GM21515 (cell line): ENCODE results near the gene KLK14.

Experiments used
- ATAC-seq: cut with Tn5 transposase; IDR thresholded peaks from one replicate; pipeline ENCODE4 v1.9.1; 2021; ENCODE audit not compliant: unreplicated experiment

Gene KLK14

DNA sequence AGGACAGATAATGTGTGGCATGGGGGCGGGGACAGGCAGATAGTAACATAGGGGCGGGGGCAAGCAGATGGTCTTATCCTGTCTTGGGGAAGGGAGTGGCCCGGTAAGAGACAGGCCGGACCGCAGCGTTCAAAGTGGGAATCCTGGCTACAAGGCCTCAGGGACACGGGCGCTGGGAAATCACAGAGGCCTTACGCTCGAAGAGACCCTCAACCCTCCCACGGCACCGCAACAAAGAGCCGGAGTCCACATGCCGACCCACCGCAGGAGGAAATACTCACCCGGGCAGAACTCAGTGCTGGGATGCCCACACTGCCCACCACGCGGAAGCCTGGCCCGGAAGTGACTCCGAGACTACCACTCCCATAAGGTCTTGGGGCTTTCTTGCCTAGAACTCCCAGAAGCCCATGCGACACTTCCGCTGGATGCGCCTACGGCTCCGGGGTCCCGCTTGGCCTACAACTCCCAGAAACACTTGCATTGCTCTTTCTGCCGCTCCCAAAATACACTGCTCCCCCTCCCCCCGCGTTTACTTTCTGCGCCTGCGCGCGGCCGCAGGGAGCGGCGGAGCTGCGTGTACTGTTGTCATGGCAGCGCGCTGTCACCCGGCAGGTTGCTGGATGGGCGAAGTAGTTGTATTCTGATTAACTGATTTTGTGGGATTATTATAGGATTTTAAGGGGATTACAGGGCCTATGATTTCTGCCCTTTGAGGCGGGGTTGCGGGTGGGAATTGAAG, 25.5 kb upstream of the KLK14 start, which contains the start of gene CTU1:
Gene CTU1, minus strand, starts transcription at position 344 of the 739 bp plus-strand sequence. CDS start 3,840 bp downstream, outside the sequence.
- peak; percentile 87 for ATAC-seq

DNA sequence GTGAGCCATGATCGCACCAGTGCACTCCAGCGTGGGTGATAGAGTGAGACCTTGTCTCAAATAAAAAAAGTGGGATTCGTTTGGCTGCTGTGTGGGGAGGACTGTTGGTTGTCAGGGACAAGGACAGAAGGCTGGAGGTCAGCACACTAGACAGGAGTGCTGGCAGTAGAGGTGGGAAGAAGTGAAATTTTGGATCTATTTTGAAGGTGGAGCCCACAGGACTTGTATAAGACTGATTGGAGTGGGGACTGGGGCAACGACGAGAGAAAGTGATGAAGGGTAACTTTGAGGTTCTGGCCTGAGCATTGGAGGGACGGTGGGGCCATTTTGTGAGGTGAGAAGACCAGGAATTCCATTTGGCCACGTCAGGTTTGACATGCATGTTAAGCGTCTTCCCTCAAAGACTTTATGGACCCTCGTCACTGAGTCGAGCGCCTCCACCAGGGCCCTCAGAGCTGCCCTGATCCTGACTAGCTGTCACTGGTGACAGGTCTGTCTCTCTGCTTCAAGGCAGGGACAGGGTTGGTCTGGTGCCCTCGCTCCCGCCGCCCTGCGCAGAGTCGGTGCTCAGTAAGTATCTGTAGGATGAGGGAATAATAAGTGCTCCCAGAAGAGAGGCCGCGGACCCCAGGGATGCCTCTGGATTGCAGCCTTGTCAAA, 24.8 kb upstream of the KLK14 start:
- ATAC-seq, result no peak

DNA sequence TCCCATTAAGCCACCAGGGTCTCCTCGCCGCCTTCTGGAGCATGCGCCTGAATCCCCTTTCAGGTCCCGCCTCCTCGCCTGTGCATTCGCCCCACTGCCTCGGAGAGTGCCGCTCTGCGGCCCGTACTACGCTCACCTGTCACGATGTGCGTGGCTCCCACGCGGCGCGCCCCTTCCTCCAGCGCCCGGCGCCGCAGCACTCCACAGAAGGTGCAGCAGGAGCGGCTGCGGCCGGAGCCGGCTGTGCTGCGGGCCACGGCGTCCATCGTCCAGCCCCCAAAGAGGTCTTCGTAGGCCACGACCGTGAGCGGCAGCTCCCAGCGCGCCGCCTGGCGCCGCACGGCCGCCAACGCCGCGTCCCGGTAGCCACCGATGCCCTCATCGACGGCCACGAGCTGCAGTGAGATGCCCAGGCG, 21.2 kb upstream of the KLK14 start:
- ATAC-seq, result no peak

DNA sequence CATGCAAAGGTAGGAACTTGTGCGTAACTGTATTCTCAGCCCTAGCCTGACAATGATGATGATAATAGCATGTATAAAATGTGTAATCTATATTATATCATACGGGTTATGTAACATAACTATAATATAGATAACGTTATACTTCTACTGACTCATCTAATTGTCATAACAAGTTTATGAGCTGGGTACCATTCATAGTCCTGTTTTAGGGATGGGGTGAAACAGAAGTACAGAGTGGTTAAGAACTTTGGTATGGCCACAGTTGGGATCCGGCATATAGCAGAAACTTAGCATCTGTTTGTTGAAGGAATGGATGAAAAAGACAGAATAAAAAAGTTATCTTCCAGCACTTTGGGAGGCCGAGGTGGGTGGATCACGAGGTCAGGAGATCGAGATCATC, 20.3 kb upstream of the KLK14 start:
- ATAC-seq, result no peak

DNA sequence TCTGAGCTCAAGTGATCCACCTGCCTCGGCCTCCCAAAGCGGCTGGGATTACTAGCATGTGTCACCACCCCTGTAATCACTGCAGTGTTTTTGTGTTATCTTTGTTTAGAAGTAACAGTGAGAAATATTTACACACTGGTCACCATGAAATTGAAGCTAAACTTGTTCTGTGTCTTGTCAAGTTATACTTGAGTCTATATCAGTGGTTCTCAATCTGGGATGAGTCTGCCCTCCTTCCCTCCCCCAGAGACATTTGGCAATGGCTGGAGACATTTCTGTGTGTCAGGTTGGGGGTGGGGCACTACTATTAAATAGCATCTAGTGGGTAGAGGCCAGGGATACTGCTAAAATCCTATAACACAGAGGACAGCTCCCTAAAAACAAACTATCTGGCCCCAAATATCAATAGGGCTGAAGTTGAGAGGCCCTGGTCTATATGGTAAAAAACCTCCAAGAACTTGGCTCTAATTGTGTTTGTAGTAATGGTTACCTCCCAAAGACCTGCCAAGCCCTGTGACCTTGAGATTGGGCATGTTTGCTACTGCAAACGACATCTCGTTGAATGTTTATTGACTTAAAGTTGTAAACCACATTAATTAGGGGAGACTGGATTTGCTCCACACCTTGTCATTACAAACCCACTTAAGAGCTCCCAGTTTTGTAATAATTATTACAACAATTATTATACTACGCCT, 18.6 kb upstream of the KLK14 start:
- no peak for ATAC-seq

DNA sequence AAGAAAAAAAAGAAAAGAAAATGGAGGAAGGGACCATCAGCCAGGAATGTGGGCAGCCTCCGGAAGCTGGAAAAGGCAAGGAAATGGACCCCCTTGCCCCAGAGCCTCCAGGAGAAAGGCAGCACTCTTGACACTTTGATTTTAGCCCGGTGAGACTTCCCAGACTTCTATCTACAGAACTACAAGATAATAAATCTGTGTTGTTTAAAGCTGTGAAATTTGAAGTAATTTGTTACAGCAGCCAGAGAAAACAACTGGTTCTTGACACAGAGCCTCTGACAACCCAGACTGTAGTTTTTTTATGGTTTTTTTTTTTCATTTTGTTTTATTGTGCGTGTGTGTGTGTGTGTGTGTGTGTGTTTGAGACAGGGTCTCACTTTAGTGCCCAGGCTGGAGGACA, 17.9 kb upstream of the KLK14 start:
- no peak for ATAC-seq

DNA sequence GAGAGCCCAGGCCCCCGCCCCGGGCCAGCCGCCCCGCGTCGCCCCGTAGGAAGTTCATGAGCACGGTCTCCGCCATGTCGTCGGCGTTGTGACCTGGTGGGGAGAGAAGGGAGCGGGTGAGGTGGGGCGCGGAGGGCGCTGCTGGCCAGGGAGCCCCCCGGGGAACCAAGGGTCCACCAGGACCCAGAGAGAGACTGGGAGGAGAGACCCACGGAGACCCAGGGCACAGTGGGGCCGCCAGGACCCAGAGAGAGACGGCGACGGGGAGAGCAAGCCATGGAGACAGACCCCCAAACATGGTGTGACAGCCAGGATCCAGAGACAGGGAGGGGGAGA, 16.3 kb upstream of the KLK14 start:
- no peak for ATAC-seq

DNA sequence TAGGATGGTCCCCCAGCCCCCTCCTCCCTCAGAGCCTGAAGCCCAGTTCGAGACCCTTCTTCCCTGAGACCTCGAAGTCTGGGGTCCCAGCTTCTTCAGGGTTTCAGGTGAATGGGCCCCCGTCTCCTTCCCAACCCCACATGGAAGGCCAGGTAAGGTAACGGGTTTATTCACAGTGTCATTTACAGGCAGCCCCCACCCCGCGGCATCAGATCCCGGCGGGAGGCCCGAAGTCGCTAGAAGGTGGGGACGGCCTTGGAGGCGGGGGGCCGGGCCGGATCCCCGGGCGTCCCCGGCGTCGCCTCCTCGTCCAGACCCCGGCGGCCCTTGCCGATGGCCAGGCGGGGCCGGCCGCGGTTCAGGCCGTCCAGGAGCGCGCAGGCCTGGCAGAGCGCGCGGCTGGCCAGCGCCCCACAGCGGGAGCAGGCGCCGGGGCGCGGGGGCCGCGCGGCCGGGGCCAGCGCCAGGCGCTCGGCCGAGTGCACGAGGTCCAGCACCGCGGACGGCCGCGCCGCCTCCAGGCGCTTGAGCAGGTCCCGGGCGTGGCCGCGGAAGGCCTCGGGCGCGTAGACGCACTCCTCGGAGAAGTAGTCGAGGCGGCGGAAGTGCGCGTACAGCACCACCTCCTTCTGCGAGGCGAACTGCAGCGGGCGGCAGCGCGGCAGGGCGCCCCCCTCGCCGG, 15.8 kb upstream of the KLK14 start:
- no peak for ATAC-seq

DNA sequence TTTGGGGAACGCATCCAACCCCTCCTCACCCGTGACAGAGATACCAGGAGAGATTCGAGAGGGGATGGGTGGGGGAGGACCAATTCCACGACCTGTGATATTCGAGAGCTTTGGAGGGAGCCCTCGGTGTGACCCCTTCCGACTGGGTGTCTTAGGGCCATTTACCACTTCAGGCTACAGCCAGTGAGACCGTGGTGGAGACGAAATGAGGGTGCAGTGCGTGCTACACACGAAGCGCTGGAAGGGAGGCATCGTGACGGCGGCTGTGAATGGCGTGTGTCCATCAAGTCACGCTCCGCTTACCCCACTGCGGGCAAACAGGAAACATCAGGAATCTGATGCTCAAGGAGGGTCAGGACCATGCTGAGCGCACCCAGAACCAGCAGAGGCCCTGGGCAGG, 15.1 kb upstream of the KLK14 start:
- ATAC-seq, result no peak

DNA sequence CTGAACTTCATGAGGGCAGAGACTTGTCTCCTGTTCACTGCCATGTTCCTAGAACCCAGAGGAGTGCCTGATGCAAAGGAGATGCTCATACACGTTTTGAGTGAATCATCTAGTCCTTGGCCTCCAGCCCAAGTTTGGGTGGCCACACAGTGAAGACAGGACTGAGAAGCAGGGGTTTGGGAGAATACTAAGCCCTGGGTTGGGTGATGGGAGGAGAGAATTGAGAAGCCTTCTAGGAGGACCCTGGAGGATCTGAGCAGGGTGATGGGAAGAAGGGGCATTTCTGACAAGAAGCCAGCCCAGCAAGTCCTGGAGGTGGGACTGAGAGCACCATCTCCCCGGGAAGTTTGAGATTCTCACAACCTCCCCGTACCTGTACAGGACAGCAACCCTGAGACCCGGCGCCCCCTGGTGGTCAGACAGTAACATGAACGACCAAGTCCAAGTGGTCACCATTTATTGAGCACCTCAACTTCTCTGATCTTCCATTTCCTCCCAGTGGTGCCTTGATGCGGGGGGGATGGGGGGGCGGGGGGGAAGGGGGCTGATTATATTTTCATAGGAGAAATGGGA, 14.6 kb upstream of the KLK14 start:
- no peak for ATAC-seq

DNA sequence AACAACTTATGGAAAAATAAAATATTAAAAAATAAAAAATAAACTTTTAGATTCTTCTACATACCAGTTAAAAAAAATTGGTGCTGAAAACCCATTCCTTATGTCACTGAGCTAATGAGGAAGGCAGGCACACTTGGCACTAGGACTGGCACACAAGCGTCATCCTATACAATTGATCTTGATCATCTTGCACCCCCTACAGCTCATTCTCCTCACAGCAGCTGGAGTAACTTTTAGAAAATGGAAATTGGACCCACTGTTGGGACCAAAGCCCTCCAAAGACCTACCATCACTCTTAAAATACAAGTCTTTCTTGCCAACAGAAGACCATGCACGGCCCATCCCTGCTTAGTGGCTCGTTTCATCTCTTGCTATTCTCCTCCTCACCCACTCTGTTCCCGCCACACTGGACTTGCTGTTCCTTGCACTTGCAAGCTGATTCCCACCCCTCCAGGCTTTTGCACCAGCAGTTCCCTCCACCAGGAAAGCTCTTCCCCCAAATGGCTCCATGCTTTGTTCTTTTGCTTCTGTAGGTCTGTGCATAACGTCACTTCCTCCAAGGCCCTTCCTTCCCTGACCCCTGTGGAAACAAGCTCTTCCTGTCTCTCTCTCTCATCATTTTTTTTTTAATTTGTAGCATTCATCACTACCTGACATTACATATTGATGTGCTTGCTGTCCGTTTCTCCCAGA, 13.9 kb upstream of the KLK14 start:
- no peak for ATAC-seq

DNA sequence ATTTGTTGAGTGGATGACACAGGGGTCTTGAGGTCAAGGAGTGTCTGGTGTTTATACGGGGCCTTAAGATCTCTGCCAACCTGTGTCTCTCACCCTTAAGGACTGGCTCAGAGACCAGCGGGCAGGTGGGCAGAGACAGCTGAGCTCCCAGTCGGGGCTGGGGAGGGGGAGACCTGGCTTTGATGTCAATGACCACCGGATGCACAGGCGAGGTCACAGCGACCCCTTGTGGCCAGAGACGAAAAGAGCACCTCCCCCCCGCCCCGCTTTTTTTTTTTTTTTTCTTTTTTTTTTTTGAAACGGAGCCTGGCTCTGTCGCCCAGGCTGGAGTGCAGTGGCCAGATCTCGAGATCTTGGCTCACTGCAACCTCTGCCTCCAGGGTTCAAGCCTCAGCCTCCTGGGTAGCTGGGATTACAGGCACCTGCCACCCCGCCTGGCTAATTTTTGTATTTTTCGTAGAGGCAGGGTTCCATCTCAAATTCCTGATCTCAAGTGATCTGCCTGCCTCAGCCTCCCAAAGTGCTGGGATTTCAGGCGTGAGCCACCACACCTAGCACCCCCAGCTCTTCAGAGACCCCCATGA, 12.1 kb upstream of the KLK14 start:
- no peak for ATAC-seq

DNA sequence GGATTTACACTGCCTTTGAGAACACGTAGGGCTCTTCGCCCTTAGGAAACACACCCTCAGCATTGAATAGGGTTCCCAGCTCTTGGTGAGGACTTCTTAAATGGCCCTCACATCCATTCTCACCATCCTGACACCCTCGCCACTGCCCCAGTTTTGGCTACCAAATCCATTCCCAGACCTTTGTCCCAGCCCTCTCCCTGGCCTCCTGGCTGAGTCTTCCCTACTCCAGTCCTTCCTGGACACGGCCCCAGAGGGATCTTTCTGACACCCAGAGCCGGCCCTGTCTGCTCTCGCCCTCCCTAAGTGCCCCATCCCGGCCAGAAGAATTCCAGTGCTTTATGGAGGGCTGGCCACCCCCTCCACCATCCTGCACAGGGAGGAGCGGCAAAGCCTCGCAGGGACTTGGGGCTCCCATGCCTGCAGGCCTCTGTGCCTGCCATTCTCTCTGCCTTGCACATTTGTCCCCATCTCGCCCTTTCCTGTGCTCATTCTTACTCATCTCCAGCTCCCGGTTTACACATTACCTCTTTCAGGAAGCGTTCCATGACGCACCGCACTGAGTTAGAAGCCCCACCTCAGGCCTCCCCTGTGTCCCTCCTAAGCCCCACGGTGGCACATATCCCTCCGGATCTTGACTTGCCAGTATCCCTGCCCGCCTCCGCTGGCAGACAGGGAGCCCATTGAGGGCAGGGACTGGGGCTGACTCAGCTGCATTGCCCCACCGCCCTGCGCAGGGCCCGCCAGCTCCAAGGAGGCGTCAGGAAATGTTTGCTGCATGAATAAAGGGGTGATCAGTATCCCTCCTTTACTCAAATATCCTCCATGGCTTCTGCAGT, 11.0 kb upstream of the KLK14 start:
- ATAC-seq, result no peak

DNA sequence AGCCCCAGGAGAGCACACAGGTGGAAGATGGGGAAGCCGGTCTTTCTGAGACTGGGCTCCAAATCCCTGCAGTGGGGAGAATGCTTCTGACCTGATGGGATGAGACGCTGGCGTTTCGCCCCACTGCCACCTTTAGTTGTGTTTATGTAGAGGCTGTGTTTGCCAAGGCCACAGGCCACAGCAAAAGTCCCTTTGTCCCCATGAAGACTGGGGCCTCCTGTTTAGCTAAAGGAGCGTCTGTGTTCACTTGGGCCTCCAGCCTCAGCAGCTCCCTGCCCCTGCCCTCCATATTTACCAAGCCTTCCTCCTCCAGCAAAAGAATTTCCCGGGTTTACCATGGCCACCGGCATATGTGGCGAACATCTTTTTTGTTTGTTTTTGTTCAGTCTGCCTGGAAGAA, 10.4 kb upstream of the KLK14 start:
- ATAC-seq, result no peak

DNA sequence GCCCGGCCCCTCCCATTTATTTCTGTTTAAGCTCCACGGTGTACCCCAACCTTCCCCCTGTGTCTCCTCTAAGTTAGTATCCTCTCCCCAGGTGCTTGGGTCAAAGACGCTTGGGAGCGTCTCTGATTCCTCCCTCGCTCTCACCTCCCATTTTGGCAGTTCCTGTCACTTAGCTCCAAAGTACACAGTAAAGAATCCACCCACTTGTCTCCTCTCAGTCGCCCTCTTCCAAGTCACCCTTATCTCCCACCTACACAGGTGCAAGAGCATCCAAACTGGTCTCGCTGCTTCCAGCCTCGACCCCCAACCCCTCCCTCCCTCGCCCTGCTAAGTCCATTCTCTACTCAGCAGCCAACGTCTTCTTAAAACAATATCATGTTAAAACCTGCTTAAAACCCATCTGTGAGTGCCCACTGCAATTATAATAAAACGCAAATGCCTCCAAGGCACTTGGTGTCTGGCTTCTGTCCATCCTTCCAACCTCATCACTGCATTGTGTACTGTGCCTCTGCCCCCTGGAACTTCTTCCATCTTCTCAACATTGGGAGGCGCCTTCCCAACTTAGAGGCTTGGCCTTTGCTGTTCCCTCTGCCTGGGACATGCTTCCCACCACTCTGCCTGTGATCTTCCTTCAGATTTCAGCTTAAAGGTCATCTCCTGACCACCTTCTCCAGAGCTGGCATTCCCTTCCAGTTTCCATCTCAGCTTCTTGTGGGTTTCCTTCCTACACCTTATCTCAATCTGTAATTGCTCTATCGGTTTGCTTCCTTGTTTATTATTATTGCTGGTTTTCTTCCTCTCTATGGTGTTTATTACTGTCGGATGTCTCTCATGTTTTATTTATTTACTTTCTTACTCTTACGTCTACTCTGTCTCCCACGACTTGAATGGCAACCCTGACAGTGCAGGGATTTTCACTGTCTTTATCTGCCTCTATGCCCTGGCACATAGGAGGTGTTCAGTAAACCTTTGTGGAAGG, 9.5 kb upstream of the KLK14 start:
- no peak for ATAC-seq

DNA sequence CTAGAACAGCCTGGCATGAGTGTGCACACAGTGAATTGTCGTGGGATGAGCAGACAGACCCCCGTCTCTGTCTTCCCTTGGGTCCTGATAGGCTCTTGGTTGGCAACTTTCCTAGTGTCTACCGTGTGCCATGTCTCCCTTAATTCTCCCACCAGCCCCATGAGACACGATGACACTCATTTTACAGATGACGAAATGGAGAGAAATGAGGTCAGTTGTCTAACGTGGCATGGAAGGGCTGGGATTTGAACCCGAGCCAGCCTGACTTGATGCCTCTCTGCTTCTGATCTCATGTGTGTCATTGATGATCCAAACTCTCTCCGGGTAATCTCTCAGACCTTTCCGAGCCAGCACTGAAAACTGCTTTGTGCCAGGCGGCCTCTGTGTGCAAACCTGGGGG, 8.4 kb upstream of the KLK14 start:
- ATAC-seq, result no peak

DNA sequence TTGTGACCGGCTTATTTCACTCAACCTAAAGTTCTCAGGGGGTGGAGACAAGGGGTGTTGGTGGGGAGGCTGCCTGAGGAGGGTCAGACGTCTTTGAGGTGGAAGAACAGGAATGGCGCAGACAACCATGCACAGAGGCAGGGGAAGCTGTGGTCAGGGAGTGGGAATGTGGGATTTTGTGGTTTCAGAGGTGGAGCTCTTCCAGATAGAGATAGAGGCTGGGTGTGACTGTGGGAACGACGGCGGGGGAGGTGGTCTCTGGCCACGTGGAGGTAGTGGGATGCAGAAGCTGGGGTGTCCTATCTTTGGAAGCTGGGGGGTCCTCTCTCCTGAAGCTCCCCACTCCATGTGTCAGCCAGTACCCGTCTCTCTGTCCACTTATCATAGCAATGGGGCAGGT, 7.8 kb upstream of the KLK14 start:
- ATAC-seq, result no peak

DNA sequence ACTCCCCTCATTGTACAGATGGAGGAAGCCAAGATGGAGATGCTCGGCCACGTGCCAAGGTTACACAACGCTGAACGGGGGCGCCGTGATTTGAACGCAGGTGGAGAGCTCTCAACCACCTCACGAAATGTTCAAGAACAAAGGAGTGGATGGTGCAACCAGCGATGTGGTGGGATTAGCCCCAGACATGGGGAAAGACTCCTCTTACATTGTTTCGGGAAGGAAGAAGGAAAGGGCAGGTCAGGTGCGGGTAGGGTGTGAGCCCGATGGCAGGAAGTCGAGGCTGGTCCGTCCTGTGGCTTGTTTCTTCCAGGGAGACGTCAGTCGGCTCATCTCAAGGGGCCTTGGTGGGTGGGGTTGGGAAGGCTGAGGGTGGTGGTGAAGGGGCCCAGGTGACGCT, 7.1 kb upstream of the KLK14 start:
- ATAC-seq, result no peak
